Measurements from ENCODE around the gene C4A. TPM values are rescaled to one million over a fixed set of nuclear protein-coding genes. Genes with fewer than 3 reads are reported as not detected.
"Not testable (repeated sequence)": the region's sequence is repeated elsewhere in the genome, so short reads cannot be mapped to it uniquely, and the experiment has no call there.

C4A gene
- total RNA-seq, 1 experiment from 2014 or later = 1.6 TPM

GRCh38 chr6:31971993-31972708, 9.7 kb upstream of the C4A start, which contains the start of gene DXO:
Gene DXO, minus strand, starts transcription at chr6:31972138. Its CDS starts 463 bp downstream, at chr6:31971675.
- DNase-seq (ENCODE audit: low read depth, low spot score) = peak; percentile 97
- in situ Hi-C loops (cut with HindIII; ENCODE audit: low pct_unique_long_range_greater_than_20kb, low sequenced_read_pairs) = no loop called here

GRCh38 chr6:31972709-31973350, 9.0 kb upstream of the C4A start:
- DNase-seq (ENCODE audit: low read depth, low spot score) = no peak
- in situ Hi-C loops (cut with HindIII; ENCODE audit: low pct_unique_long_range_greater_than_20kb, low sequenced_read_pairs) = no loop called here

GRCh38 chr6:31976065-31976464, 5.8 kb upstream of the C4A start:
- in situ Hi-C loops (cut with HindIII; ENCODE audit: low pct_unique_long_range_greater_than_20kb, low sequenced_read_pairs); DNase-seq (ENCODE audit: low read depth, low spot score): not testable (repeated sequence)

- in situ Hi-C loops (cut with HindIII; ENCODE audit: low pct_unique_long_range_greater_than_20kb, low sequenced_read_pairs) = no loop called here
- no peak for DNase-seq (ENCODE audit: low read depth, low spot score)
These were observed 3.9 kb upstream of the C4A start for GRCh38 chr6:31977816-31978431.

GRCh38 chr6:31978831-31979230, 3.0 kb upstream of the C4A start:
- in situ Hi-C loops (cut with HindIII; ENCODE audit: low pct_unique_long_range_greater_than_20kb, low sequenced_read_pairs) = no loop called here
- DNase-seq (ENCODE audit: low read depth, low spot score) = no peak

GRCh38 chr6:31979238-31979898, 2.5 kb upstream of the C4A start:
- in situ Hi-C loops (cut with HindIII; ENCODE audit: low pct_unique_long_range_greater_than_20kb, low sequenced_read_pairs) = no loop called here
- DNase-seq (ENCODE audit: low read depth, low spot score) = no peak

- DNase-seq (ENCODE audit: low read depth, low spot score); in situ Hi-C loops (cut with HindIII; ENCODE audit: low pct_unique_long_range_greater_than_20kb, low sequenced_read_pairs): not testable (repeated sequence)
These were observed 1.5 kb upstream of the C4A start for GRCh38 chr6:31980195-31980876.

GRCh38 chr6:31980998-31981397, 859 bp upstream of the C4A start:
- DNase-seq (ENCODE audit: low read depth, low spot score); in situ Hi-C loops (cut with HindIII; ENCODE audit: low pct_unique_long_range_greater_than_20kb, low sequenced_read_pairs): not testable (repeated sequence)

GRCh38 chr6:31989363-31989762, 7.5 kb downstream of the C4A start:
- in situ Hi-C loops (cut with HindIII; ENCODE audit: low pct_unique_long_range_greater_than_20kb, low sequenced_read_pairs); DNase-seq (ENCODE audit: low read depth, low spot score): not testable (repeated sequence)

GRCh38 chr6:31994421-31994820, 12.6 kb downstream of the C4A start:
- in situ Hi-C loops (cut with HindIII; ENCODE audit: low pct_unique_long_range_greater_than_20kb, low sequenced_read_pairs); DNase-seq (ENCODE audit: low read depth, low spot score): not testable (repeated sequence)

- in situ Hi-C loops (cut with HindIII; ENCODE audit: low pct_unique_long_range_greater_than_20kb, low sequenced_read_pairs); DNase-seq (ENCODE audit: low read depth, low spot score): not testable (repeated sequence)
These were observed 14.5 kb downstream of the C4A start for GRCh38 chr6:31996385-31996784.

- DNase-seq (ENCODE audit: low read depth, low spot score); in situ Hi-C loops (cut with HindIII; ENCODE audit: low pct_unique_long_range_greater_than_20kb, low sequenced_read_pairs): not testable (repeated sequence)
These were observed 20.9 kb downstream of the C4A start for GRCh38 chr6:32002546-32003268.

GRCh38 chr6:32003301-32003700, 21.4 kb downstream of the C4A start:
- in situ Hi-C loops (cut with HindIII; ENCODE audit: low pct_unique_long_range_greater_than_20kb, low sequenced_read_pairs); DNase-seq (ENCODE audit: low read depth, low spot score): not testable (repeated sequence)

- in situ Hi-C loops (cut with HindIII; ENCODE audit: low pct_unique_long_range_greater_than_20kb, low sequenced_read_pairs); DNase-seq (ENCODE audit: low read depth, low spot score): not testable (repeated sequence)
These were observed 22.5 kb downstream of the C4A start for GRCh38 chr6:32004393-32004792.

- DNase-seq (ENCODE audit: low read depth, low spot score); in situ Hi-C loops (cut with HindIII; ENCODE audit: low pct_unique_long_range_greater_than_20kb, low sequenced_read_pairs): not testable (repeated sequence)
These were observed 23.1 kb downstream of the C4A start for GRCh38 chr6:32004864-32005537.

GRCh38 chr6:32005538-32005880, 23.7 kb downstream of the C4A start:
- DNase-seq (ENCODE audit: low read depth, low spot score); in situ Hi-C loops (cut with HindIII; ENCODE audit: low pct_unique_long_range_greater_than_20kb, low sequenced_read_pairs): not testable (repeated sequence)
